ENCODE results near the gene ZBTB47. TPM values are rescaled to one million over a fixed set of nuclear protein-coding genes. Genes with fewer than 3 reads are reported as not detected.

The ZBTB47 gene
- total RNA-seq, 2 donors from 2014 or later = 4.0 to 9.0 TPM

GRCh38 chr3:42666577-42666998 is 13.1 kb downstream of the ZBTB47 start:
- no peak overlapping the region for H3K4me3 ChIP-seq
- H3K4me1 ChIP-seq = no peaks in the 10 kb centered on the region
- H3K9me3 ChIP-seq = no peaks in the 10 kb centered on the region
- no peaks in the 10 kb centered on the region for H3K27me3 ChIP-seq
- no peaks in the 10 kb centered on the region for H3K36me3 ChIP-seq
- H3K9ac ChIP-seq (ENCODE audit: low read depth in 2 of 2, low read length in 2 of 2) = no peak overlapping the region
- intact Hi-C loops (cut with DNase I) = no loop called here
- no peak overlapping the region for H3K27ac ChIP-seq
- DNase-seq = no peak
- TF ChIP-seq CTCF (IDR thresholded peaks at IDR 0.05) = no peak

GRCh38 chr3:42667096-42667522 is 13.6 kb downstream of the ZBTB47 start:
- H3K4me3 ChIP-seq = no peak overlapping the region
- H3K9ac ChIP-seq (ENCODE audit: low read depth in 2 of 2, low read length in 2 of 2) = no peak overlapping the region
- no peaks in the 10 kb centered on the region for H3K27me3 ChIP-seq
- H3K9me3 ChIP-seq = no peaks in the 10 kb centered on the region
- no peaks in the 10 kb centered on the region for H3K4me1 ChIP-seq
- DNase-seq = no peak
- TF ChIP-seq CTCF (IDR thresholded peaks at IDR 0.05) = no peak
- no peak overlapping the region for H3K27ac ChIP-seq
- no peaks in the 10 kb centered on the region for H3K36me3 ChIP-seq
- intact Hi-C loops (cut with DNase I) = no loop called here

GRCh38 chr3:42667523-42668412 is 14.3 kb downstream of the ZBTB47 start:
- Histone ChIP-seq H3K36me3 (no peaks in the 10 kb centered on the region), H3K4me1 (no peaks in the 10 kb centered on the region), H3K27me3 (no peaks in the 10 kb centered on the region), H3K9me3 (no peaks in the 10 kb centered on the region), H3K27ac (no peak overlapping the region), H3K9ac (ENCODE audit: low read depth in 2 of 2, low read length in 2 of 2) (no peak overlapping the region), H3K4me3 (no peak overlapping the region)
- intact Hi-C loops (cut with DNase I) = no loop called here
- no peak for TF ChIP-seq CTCF (IDR thresholded peaks at IDR 0.05)
- DNase-seq = no peak

GRCh38 chr3:42668413-42668760 is 14.9 kb downstream of the ZBTB47 start:
- no peaks in the 10 kb centered on the region for H3K4me1 ChIP-seq
- intact Hi-C loops (cut with DNase I) = no loop called here
- no peak overlapping the region for H3K27ac ChIP-seq
- TF ChIP-seq CTCF (IDR thresholded peaks at IDR 0.05) = no peak
- H3K36me3 ChIP-seq = no peaks in the 10 kb centered on the region
- no peak for DNase-seq
- H3K27me3 ChIP-seq = no peaks in the 10 kb centered on the region
- H3K9me3 ChIP-seq = no peaks in the 10 kb centered on the region
- H3K9ac ChIP-seq (ENCODE audit: low read depth in 2 of 2, low read length in 2 of 2) = no peak overlapping the region
- H3K4me3 ChIP-seq = no peak overlapping the region

- intact Hi-C loops (cut with DNase I) = no loop called here
Measured at GRCh38 chr3:42668793-42669217, 15.3 kb downstream of the ZBTB47 start.

More at GRCh38 chr3:42668793-42669217, 15.3 kb downstream of the ZBTB47 start:
- no peak for DNase-seq
- H3K9me3 ChIP-seq = no peaks in the 10 kb centered on the region
- no peak overlapping the region for H3K27ac ChIP-seq
- H3K36me3 ChIP-seq = no peaks in the 10 kb centered on the region
- no peak overlapping the region for H3K9ac ChIP-seq (ENCODE audit: low read depth in 2 of 2, low read length in 2 of 2)
- H3K27me3 ChIP-seq = no peaks in the 10 kb centered on the region
- H3K4me1 ChIP-seq = no peaks in the 10 kb centered on the region
- no peak for TF ChIP-seq CTCF (IDR thresholded peaks at IDR 0.05)
- H3K4me3 ChIP-seq = no peak overlapping the region

Data from colonic mucosa (tissue), 4 donors.